SK-N-SH treated with all-trans-retinoic acid at 6 μM for 48 hours (cell line): ENCODE measurements around the gene SCARF2.

Experiments
- BACH2 ChIP-seq: fragments of 250-450 bp; sonication (Bioruptor Pico); IDR thresholded peaks from 2 replicates; pipeline ENCODE4 v1.9.0; 2021; ENCODE audit warnings: mild to moderate bottlenecking, borderline replicate concordance
- GLIS3 ChIP-seq: fragments of 250-450 bp; sonication (Bioruptor Pico); IDR thresholded peaks from 2 replicates; pipeline ENCODE4 v1.5.0; 2020; ENCODE audit warnings: mild to moderate bottlenecking, moderate library complexity
- OSR1 ChIP-seq: fragments of 250-450 bp; sonication (Bioruptor Pico); IDR thresholded peaks from 2 replicates; pipeline ENCODE4 v1.8.0; 2022; ENCODE audit warnings: moderate library complexity, mild to moderate bottlenecking, inconsistent platforms
- PPARA ChIP-seq: fragments of 250-450 bp; sonication (Bioruptor Pico); IDR thresholded peaks from 2 replicates; pipeline ENCODE4 v1.5.0; 2020; ENCODE audit warnings: mild to moderate bottlenecking, borderline replicate concordance
- ZFP3 ChIP-seq: fragments of 250-450 bp; sonication (Bioruptor Pico); IDR thresholded peaks from 2 replicates; pipeline ENCODE4 v1.5.0; 2020; ENCODE audit warnings: mild to moderate bottlenecking, moderate library complexity
- ZFP30 ChIP-seq: fragments of 450-650 bp; formaldehyde crosslinking; IDR thresholded peaks from 2 replicates; pipeline ENCODE4 v1.5.0; 2022; ENCODE audit warnings: mild to moderate bottlenecking, moderate library complexity
- TF ChIP-seq, protein P1 (sequence below): fragments of 250-450 bp; sonication (Bioruptor Pico); IDR thresholded peaks from 2 replicates; pipeline ENCODE4 v1.5.1; 2021; ENCODE audit warnings: mild to moderate bottlenecking, moderate library complexity

DNA sequence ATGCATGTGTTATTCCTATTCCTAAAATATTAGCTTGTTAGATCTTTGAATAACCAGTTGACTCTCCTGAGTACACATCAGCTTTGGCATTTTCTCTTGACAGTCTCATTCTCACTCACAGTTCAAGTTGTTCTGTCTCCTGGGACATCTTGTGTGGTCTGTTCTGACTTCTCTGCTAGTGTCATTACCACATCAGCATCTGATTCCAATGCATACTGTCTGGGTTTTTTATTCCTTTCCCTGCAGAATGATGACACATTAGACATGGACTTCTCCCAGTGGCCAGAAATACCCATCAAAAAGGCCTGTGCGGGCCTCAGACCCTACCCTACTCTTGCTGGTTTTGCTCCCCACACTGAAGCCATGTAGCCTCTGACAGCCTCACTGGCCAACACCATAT lies 41.0 kb downstream of the SCARF2 start:
- TF ChIP-seq PPARA (CRISPR knock-in tag) (no peak), ZFP30 (CRISPR knock-in tag) (no peak), OSR1 (CRISPR knock-in tag) (no peak), BACH2 (no peak), GLIS3 (no peak), ZFP3 (CRISPR knock-in tag) (no peak)
- TF ChIP-seq, protein P1, sequence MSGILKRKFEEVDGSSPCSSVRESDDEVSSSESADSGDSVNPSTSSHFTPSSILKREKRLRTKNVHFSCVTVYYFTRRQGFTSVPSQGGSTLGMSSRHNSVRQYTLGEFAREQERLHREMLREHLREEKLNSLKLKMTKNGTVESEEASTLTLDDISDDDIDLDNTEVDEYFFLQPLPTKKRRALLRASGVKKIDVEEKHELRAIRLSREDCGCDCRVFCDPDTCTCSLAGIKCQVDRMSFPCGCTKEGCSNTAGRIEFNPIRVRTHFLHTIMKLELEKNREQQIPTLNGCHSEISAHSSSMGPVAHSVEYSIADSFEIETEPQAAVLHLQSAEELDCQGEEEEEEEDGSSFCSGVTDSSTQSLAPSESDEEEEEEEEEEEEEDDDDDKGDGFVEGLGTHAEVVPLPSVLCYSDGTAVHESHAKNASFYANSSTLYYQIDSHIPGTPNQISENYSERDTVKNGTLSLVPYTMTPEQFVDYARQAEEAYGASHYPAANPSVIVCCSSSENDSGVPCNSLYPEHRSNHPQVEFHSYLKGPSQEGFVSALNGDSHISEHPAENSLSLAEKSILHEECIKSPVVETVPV (CRISPR knock-in tag), result no peak
